NK-92 treated with Interleukin-12 subunit alpha and Interleukin-12 subunit beta, amount 100 ng/mL, for 24 hours (cell line): ENCODE data around the gene ANKRD28.
"Not testable (repeated sequence)": the region's sequence is repeated elsewhere in the genome, so short reads cannot be mapped to it uniquely, and the experiment has no call there.

ENCODE experiments used
- DNase-seq: peaks from one replicate; lab custom pipeline; 2025; lab: John Stamatoyannopoulos, UW

ANKRD28 gene

GRCh38 chr3:15635121-15635661, 162.6 kb downstream of the ANKRD28 start:
- no peak for DNase-seq

DNA sequence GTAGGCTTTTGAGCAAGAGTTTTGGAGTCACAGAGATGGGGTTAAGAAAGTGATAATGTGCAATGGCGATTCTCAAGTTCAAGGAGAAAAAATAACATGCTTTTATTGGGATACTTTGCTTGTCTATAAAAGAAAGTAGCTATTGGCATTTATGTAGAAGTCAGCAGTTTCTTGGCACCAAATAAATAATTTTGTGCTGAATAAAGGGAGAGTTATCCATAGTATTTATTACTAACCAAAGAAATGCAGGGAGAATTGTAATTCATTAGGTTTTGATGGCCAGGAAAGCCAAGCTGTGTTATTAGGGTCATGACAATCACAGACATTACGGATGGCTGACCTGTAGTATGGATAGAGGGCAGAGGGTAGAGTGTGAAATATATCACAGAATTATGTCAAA, 163.1 kb downstream of the ANKRD28 start:
- DNase-seq, result no peak

- DNase-seq, result no peak
These were observed 163.8 kb downstream of the ANKRD28 start for GRCh38 chr3:15633766-15634598.

- DNase-seq, result no peak
These were observed 164.6 kb downstream of the ANKRD28 start for GRCh38 chr3:15633159-15633558.

DNA sequence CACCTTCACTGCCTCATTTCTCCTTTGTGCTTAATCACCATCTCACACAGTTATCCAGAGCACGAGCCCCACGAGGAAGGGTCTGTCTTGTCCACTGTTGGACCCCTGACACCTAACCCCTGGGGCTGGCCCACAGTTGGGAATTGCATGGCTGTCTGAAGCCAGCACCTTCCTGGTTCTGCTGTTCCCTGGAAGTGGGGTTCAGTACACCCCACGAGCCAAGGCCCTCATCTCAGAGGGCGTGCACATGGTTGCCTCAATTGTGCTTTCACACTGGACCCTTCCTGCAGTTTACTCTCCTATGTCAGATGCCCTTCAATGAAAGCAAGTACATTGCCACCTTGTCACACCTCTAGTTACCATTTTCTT, 165.6 kb downstream of the ANKRD28 start:
- DNase-seq, result no peak

- no peak for DNase-seq
These were observed 166.2 kb downstream of the ANKRD28 start for GRCh38 chr3:15631426-15632211.

- no peak for DNase-seq
These were observed 167.0 kb downstream of the ANKRD28 start for GRCh38 chr3:15630646-15631350.

GRCh38 chr3:15629860-15630597, 167.8 kb downstream of the ANKRD28 start:
- peak; percentile 31 for DNase-seq

- no peak for DNase-seq
These were observed 168.8 kb downstream of the ANKRD28 start for GRCh38 chr3:15628967-15629366.

GRCh38 chr3:15623535-15624440, 174.0 kb downstream of the ANKRD28 start:
- DNase-seq, result no peak

DNA sequence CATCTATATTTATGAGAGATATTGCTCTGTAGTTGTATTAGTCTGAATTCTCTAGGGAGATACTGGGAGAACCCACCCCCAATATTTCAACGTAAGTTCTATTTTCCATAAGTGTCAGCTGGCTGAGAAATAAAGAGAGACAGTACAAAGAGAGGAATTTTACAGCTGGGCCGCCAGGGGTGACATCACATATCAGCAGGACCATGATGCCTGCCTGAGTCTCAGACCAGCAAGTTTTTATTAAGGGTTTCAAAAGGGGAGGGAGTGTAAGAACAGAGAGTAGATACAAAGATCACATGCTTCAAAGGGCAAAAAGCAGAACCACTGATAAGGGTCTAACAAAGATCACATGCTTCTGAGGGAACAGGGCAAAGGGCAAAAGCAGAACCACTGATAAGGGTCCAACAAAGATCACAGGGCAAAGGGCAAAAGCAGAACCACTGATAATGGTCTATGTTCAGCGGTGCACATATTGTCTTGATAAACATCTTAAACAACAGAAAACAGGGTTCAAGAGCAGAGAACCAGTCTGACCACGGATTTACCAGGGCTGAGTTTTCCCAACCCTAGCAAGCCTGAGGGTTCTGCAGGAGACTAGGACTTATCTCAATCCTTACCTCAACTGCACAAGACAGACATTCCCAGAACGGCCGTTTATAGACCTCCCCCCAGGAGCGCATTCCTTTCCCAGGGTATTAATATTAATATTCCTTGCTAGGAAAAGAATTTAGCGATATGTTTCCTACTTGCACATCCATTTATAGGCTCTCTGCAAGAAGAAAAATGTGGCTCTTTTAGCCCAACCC, 177.9 kb downstream of the ANKRD28 start:
- DNase-seq, result not testable (repeated sequence)
